DND-41 (cell line): ENCODE data around the gene MFAP4.

Source experiments
- ATAC-seq: fragments of 200-7000 bp; cut with Tn5 transposase; 3 replicates; pipeline ENCODE4 v1.9.1; 2021; ENCODE audit warnings: low read depth; ENCODE audit not compliant: insufficient read depth
- DNase-seq: peaks from one replicate; pipeline ENCODE4 v3.0.0-alpha.2; 2020
- H2AFZ ChIP-seq: 2 replicates; pipeline ENCODE4 v1.6.0; 2012; ENCODE audit warnings: low read depth, low read length
- H3K27ac ChIP-seq: 2 replicates; pipeline ENCODE4 v1.5.1; 2012; ENCODE audit warnings: low read length, inconsistent platforms
- H3K27me3 ChIP-seq: fragments of 200-600 bp; sonication (generic); 2 replicates; pipeline ENCODE4 v1.6.0; 2012; ENCODE audit warnings: low read length, mild to moderate bottlenecking, inconsistent platforms; ENCODE audit not compliant: insufficient read depth, poor library complexity
- H3K36me3 ChIP-seq: 2 replicates; pipeline ENCODE4 v1.5.1; 2012; ENCODE audit warnings: low read length, inconsistent platforms; ENCODE audit not compliant: insufficient read depth
- H3K4me1 ChIP-seq: 2 replicates; pipeline ENCODE4 v1.5.1; 2012; ENCODE audit warnings: mild to moderate bottlenecking, low read length; ENCODE audit not compliant: insufficient read depth
- H3K4me2 ChIP-seq: 2 replicates; pipeline ENCODE4 v1.6.0; 2012; ENCODE audit warnings: mild to moderate bottlenecking, moderate library complexity, low read length, inconsistent platforms; ENCODE audit not compliant: insufficient read depth
- H3K4me3 ChIP-seq, 2 experiments: fragments of 200-600 bp in 1 of 2; shearing (Covaris generic) in 1 of 2; 2 replicates each; pipeline ENCODE4 v1.5.1; 2012 to 2016; ENCODE audit warnings: inconsistent platforms in 2 of 2, low read length in 2 of 2, mild to moderate bottlenecking in 2 of 2, low read depth in 1 of 2, moderate library complexity in 1 of 2
- H3K79me2 ChIP-seq: 2 replicates; pipeline ENCODE4 v1.6.0; 2012; ENCODE audit warnings: low read length, inconsistent platforms; ENCODE audit not compliant: insufficient read depth
- H3K9ac ChIP-seq: 2 replicates; pipeline ENCODE4 v1.6.0; 2012; ENCODE audit warnings: low read depth, mild to moderate bottlenecking, inconsistent platforms, low read length, moderate library complexity
- H3K9me3 ChIP-seq: 2 replicates; pipeline ENCODE4 v1.5.1; 2012; ENCODE audit warnings: low read length, moderate library complexity, mild to moderate bottlenecking, inconsistent platforms; ENCODE audit not compliant: insufficient read depth, severe bottlenecking
- H4K20me1 ChIP-seq: 2 replicates; pipeline ENCODE4 v1.6.0; 2012; ENCODE audit warnings: low read length; ENCODE audit not compliant: insufficient read depth
- EZH2 ChIP-seq: IDR thresholded peaks from 3 replicates; pipeline ENCODE4 v1.6.1; 2012; ENCODE audit warnings: borderline replicate concordance, low read depth, mild to moderate bottlenecking, moderate library complexity, low read length, inconsistent platforms; ENCODE audit not compliant: severe bottlenecking
- TF ChIP-seq, protein P1 (sequence below): IDR thresholded peaks from 2 replicates; pipeline ENCODE4 v1.5.1; 2012; ENCODE audit warnings: borderline replicate concordance, low read length, moderate library complexity, mild to moderate bottlenecking; ENCODE audit not compliant: poor library complexity, severe bottlenecking; ENCODE audit errors: extremely low read depth

The MFAP4 gene

DNA sequence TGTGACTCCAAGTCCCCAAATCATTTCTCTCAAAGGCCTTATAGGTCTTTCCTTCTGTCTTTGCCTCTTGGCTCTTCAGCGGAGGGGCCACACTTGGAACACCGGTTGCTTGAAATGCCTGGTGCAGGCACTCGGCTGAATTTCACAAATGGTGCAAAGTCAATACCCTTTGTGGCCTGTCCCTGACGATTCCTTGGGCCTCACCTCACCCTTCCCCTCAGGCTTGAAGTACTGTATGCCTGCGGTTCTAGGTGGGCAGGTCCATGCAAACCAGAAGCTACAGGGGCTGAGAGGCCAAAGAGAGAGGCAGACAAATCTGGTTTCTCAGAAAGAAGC, 20.4 kb downstream of the MFAP4 start:
- Histone ChIP-seq H4K20me1 (peaks cover 2% of the 10 kb centered on the region; the same call in 1 of the 2 replicates), H3K4me3 (no peak overlapping the region), H3K4me1 (peaks cover 17% of the 10 kb centered on the region), H2AFZ (no peak overlapping the region), H3K9me3 (no peaks in the 10 kb centered on the region), H3K36me3 (no peaks in the 10 kb centered on the region), H3K79me2 (no peaks in the 10 kb centered on the region), H3K9ac (no peak overlapping the region), H3K27ac (no peak overlapping the region), H3K27me3 (no peaks in the 10 kb centered on the region), H3K4me2 (no peak overlapping the region)
- TF ChIP-seq EZH2 = no peak
- TF ChIP-seq, protein P1, sequence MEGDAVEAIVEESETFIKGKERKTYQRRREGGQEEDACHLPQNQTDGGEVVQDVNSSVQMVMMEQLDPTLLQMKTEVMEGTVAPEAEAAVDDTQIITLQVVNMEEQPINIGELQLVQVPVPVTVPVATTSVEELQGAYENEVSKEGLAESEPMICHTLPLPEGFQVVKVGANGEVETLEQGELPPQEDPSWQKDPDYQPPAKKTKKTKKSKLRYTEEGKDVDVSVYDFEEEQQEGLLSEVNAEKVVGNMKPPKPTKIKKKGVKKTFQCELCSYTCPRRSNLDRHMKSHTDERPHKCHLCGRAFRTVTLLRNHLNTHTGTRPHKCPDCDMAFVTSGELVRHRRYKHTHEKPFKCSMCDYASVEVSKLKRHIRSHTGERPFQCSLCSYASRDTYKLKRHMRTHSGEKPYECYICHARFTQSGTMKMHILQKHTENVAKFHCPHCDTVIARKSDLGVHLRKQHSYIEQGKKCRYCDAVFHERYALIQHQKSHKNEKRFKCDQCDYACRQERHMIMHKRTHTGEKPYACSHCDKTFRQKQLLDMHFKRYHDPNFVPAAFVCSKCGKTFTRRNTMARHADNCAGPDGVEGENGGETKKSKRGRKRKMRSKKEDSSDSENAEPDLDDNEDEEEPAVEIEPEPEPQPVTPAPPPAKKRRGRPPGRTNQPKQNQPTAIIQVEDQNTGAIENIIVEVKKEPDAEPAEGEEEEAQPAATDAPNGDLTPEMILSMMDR = no peak
- ATAC-seq (no peak), DNase-seq (no peak)

- no peaks in the 10 kb centered on the region for H3K79me2 ChIP-seq
- no peak overlapping the region for H3K4me2 ChIP-seq
- H3K9me3 ChIP-seq = no peaks in the 10 kb centered on the region
- TF ChIP-seq EZH2 = no peak
- TF ChIP-seq, protein P1 = no peak
- no peak overlapping the region for H3K27ac ChIP-seq
- H3K4me1 ChIP-seq = peaks cover 17% of the 10 kb centered on the region
- H4K20me1 ChIP-seq = peaks cover 2% of the 10 kb centered on the region; the same call in 1 of the 2 replicates
- H3K9ac ChIP-seq = no peak overlapping the region
- no peaks in the 10 kb centered on the region for H3K36me3 ChIP-seq
- DNase-seq (no peak), ATAC-seq (no peak)
- H2AFZ ChIP-seq = no peak overlapping the region
- H3K4me3 ChIP-seq = no peak overlapping the region
- H3K27me3 ChIP-seq = no peaks in the 10 kb centered on the region
Observed at GRCh38 chr17:19365833-19366636, 21.0 kb downstream of the MFAP4 start.

DNA sequence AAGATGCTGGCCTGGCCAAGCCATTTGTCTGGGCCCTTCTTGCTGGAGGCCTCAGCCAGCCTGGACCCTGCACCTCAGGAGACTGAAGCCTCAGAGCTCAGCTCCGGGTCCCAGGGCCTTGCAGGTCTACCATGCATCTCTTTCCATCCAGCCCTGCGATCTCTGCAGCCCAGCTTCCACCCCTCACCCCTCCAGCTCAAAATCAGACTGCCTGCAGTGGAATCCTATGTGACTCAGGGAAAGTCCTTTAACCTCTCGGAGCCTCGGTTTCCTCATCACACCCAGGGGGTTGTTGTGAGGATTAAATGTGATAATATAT, 21.5 kb downstream of the MFAP4 start:
- 0 out of 2 replicates have a peak, but pooled peaks cover 2% of the 10 kb centered on the region for H4K20me1 ChIP-seq
- no peaks in the 10 kb centered on the region for H3K36me3 ChIP-seq
- H3K4me3 ChIP-seq = no peak overlapping the region
- no peak overlapping the region for H3K9ac ChIP-seq
- TF ChIP-seq, protein P1 = no peak
- TF ChIP-seq EZH2 = no peak
- H3K79me2 ChIP-seq = no peaks in the 10 kb centered on the region
- no peak overlapping the region for H3K4me2 ChIP-seq
- peaks cover 17% of the 10 kb centered on the region for H3K4me1 ChIP-seq
- ATAC-seq = no peak
- H3K9me3 ChIP-seq = no peaks in the 10 kb centered on the region
- H2AFZ ChIP-seq = no peak overlapping the region
- H3K27ac ChIP-seq = no peak overlapping the region
- no peaks in the 10 kb centered on the region for H3K27me3 ChIP-seq
- no peak for DNase-seq
